SU-DHL-6 (cell line): Measurements from ENCODE around the gene SFI1.

Source experiments
- EZH2phosphoT487 ChIP-seq: fragments of 200-600 bp; sonication (generic), shearing (Covaris generic); conservative IDR thresholded peaks from 2 replicates; pipeline ENCODE4 v1.6.1; 2018; ENCODE audit warnings: mild to moderate bottlenecking, antibody characterized with exemption, low read length, moderate library complexity, mixed read lengths
- TF ChIP-seq, protein P1 (sequence below): fragments of 200-600 bp; sonication (generic); IDR thresholded peaks from one replicate; pipeline ENCODE4 v1.5.1; 2017; ENCODE audit warnings: antibody characterized with exemption, mild to moderate bottlenecking, low read length, moderate library complexity; ENCODE audit not compliant: insufficient read depth, poor library complexity, severe bottlenecking

DNA sequence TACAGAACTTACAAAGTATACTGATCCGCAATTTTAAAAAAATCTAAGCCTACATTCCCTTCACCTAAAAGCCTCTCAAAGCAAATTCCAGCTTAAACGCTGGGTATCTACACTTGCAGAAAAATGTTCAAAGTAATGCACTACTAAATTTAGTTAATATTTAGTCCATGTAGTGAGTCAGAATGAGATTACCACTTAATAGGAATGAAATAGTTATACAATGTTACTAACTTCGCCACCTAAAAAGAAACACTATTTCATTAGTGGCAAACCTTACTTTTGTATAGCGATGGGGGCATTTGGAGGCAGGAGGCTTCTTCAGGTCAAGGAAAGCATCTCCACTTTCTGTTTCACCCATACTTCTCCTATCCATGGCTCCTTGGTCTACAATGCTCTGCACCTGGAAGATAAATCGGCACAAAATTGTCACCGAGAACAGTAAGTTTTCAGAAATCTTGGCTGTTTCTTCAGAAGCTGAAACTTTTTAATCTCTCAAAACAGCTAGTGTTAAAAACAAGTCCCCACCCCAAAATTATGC lies 7.9 kb upstream of the SFI1 start:
- TF ChIP-seq, protein P1, sequence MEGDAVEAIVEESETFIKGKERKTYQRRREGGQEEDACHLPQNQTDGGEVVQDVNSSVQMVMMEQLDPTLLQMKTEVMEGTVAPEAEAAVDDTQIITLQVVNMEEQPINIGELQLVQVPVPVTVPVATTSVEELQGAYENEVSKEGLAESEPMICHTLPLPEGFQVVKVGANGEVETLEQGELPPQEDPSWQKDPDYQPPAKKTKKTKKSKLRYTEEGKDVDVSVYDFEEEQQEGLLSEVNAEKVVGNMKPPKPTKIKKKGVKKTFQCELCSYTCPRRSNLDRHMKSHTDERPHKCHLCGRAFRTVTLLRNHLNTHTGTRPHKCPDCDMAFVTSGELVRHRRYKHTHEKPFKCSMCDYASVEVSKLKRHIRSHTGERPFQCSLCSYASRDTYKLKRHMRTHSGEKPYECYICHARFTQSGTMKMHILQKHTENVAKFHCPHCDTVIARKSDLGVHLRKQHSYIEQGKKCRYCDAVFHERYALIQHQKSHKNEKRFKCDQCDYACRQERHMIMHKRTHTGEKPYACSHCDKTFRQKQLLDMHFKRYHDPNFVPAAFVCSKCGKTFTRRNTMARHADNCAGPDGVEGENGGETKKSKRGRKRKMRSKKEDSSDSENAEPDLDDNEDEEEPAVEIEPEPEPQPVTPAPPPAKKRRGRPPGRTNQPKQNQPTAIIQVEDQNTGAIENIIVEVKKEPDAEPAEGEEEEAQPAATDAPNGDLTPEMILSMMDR = no peak
- TF ChIP-seq EZH2phosphoT487 = no peak
